SK-N-MC (cell line): ENCODE results near the gene RNU1-1.
"Not testable (repeated sequence)": the region's sequence is repeated elsewhere in the genome, so short reads cannot be mapped to it uniquely, and the experiment has no call there.

ENCODE experiments used
- EZH2 ChIP-seq: fragments of 200-600 bp; sonication (generic); IDR thresholded peaks from one replicate; pipeline ENCODE4 v1.6.1; 2017; ENCODE audit warnings: antibody characterized with exemption
- POLR2AphosphoS5 ChIP-seq: IDR thresholded peaks from 2 replicates; pipeline ENCODE4 v1.6.1; 2012; ENCODE audit warnings: mild to moderate bottlenecking, low read depth, low read length, borderline replicate concordance

GRCh38 chr1:16535487-16535886 is 21.4 kb upstream of the RNU1-1 start:
- TF ChIP-seq EZH2, POLR2AphosphoS5: not testable (repeated sequence)
